Activated CD4-positive, alpha-beta memory T cell treated with anti-CD3 and anti-CD28 coated beads, Interleukin-2, amount 10 ng/mL, durations not matched to agents 7 days and 5 days (primary cell): Measurements from ENCODE around the gene CFHR2. TPM values are rescaled to one million over a fixed set of nuclear protein-coding genes. Genes with fewer than 3 reads are reported as not detected.

Source experiments
- total RNA-seq, 2 experiments: library from RNA; stranded (reverse); gene quantifications; one replicate each; pipeline ENCODE4 v1.2.3, GENCODE V29; 2021

The CFHR2 gene
- total RNA-seq, 2 experiments from 2014 or later = not detected

Other genes with a start within 250 kb of the CFHR2 start
- gene CFHR3, start 168.9 kb upstream of the CFHR2 start, total RNA-seq = not detected
- not detected for gene CFHR1, start 124.0 kb upstream of the CFHR2 start, total RNA-seq
- gene CFHR4, start 55.7 kb upstream of the CFHR2 start, total RNA-seq = not detected
- gene CFHR5, start 33.8 kb downstream of the CFHR2 start, total RNA-seq = not detected
- not detected for gene F13B, start 123.5 kb downstream of the CFHR2 start, total RNA-seq
- 10 to 100 TPM; 73.0 to 75.7 TPM for gene ASPM, start 202.9 kb downstream of the CFHR2 start, total RNA-seq